DND-41 (cell line): ENCODE data around the gene GRIK4.
"Not testable (repeated sequence)": the region's sequence is repeated elsewhere in the genome, so short reads cannot be mapped to it uniquely, and the experiment has no call there.

Experiments used
- ATAC-seq: fragments of 200-7000 bp; cut with Tn5 transposase; 3 replicates; pipeline ENCODE4 v1.9.1; 2021; ENCODE audit warnings: low read depth; ENCODE audit not compliant: insufficient read depth
- DNase-seq: peaks from one replicate; pipeline ENCODE4 v3.0.0-alpha.2; 2020
- H2AFZ ChIP-seq: 2 replicates; pipeline ENCODE4 v1.6.0; 2012; ENCODE audit warnings: low read depth, low read length
- H3K27ac ChIP-seq: 2 replicates; pipeline ENCODE4 v1.5.1; 2012; ENCODE audit warnings: low read length, inconsistent platforms
- H3K27me3 ChIP-seq: fragments of 200-600 bp; sonication (generic); 2 replicates; pipeline ENCODE4 v1.6.0; 2012; ENCODE audit warnings: low read length, mild to moderate bottlenecking, inconsistent platforms; ENCODE audit not compliant: insufficient read depth, poor library complexity
- H3K36me3 ChIP-seq: 2 replicates; pipeline ENCODE4 v1.5.1; 2012; ENCODE audit warnings: low read length, inconsistent platforms; ENCODE audit not compliant: insufficient read depth
- H3K4me1 ChIP-seq: 2 replicates; pipeline ENCODE4 v1.5.1; 2012; ENCODE audit warnings: mild to moderate bottlenecking, low read length; ENCODE audit not compliant: insufficient read depth
- H3K4me2 ChIP-seq: 2 replicates; pipeline ENCODE4 v1.6.0; 2012; ENCODE audit warnings: mild to moderate bottlenecking, moderate library complexity, low read length, inconsistent platforms; ENCODE audit not compliant: insufficient read depth
- H3K4me3 ChIP-seq, 2 experiments: fragments of 200-600 bp in 1 of 2; shearing (Covaris generic) in 1 of 2; 2 replicates each; pipeline ENCODE4 v1.5.1; 2012 to 2016; ENCODE audit warnings: inconsistent platforms in 2 of 2, low read length in 2 of 2, mild to moderate bottlenecking in 2 of 2, low read depth in 1 of 2, moderate library complexity in 1 of 2
- H3K79me2 ChIP-seq: 2 replicates; pipeline ENCODE4 v1.6.0; 2012; ENCODE audit warnings: low read length, inconsistent platforms; ENCODE audit not compliant: insufficient read depth
- H3K9ac ChIP-seq: 2 replicates; pipeline ENCODE4 v1.6.0; 2012; ENCODE audit warnings: low read depth, mild to moderate bottlenecking, inconsistent platforms, low read length, moderate library complexity
- H3K9me3 ChIP-seq: 2 replicates; pipeline ENCODE4 v1.5.1; 2012; ENCODE audit warnings: low read length, moderate library complexity, mild to moderate bottlenecking, inconsistent platforms; ENCODE audit not compliant: insufficient read depth, severe bottlenecking
- H4K20me1 ChIP-seq: 2 replicates; pipeline ENCODE4 v1.6.0; 2012; ENCODE audit warnings: low read length; ENCODE audit not compliant: insufficient read depth
- EZH2 ChIP-seq: IDR thresholded peaks from 3 replicates; pipeline ENCODE4 v1.6.1; 2012; ENCODE audit warnings: borderline replicate concordance, low read depth, mild to moderate bottlenecking, moderate library complexity, low read length, inconsistent platforms; ENCODE audit not compliant: severe bottlenecking
- TF ChIP-seq, protein P1 (sequence below): IDR thresholded peaks from 2 replicates; pipeline ENCODE4 v1.5.1; 2012; ENCODE audit warnings: borderline replicate concordance, low read length, moderate library complexity, mild to moderate bottlenecking; ENCODE audit not compliant: poor library complexity, severe bottlenecking; ENCODE audit errors: extremely low read depth

Gene GRIK4

DNA sequence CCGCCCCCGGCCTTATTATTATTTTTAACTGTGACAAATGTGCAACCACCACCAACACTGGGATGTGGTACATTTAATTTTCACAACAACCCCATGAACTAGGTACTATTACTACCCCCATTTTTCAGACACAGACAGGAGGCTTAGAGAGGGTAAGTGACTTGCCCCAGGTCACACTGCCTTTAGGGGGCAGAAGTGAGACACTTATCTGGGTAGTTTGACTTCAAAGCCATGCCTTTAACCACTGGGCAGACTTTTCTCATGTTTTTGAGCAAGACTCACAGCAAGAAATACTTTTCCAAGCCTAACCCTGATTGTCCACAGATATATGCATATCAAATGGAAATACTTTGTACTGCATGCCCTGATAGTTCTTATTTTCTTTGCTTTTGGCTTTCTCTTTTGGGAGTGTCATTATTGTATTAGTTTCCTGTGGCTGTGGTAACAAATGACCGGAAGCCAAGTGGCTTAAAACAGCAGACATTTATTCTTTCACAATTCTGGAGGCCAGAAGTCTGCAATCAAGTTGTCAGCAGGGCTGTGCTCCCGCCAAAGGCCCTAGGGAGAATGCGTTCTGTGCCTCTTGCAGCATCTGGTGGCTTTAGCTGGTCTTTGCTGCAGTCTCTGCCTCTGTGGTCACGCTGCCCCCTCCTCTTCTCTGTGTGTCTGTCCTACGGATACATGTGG, 110.8 kb downstream of the GRIK4 start:
- Histone ChIP-seq H3K9me3 (peaks cover 12% of the 10 kb centered on the region), H3K4me1 (no peaks in the 10 kb centered on the region), H3K4me3 (no peak overlapping the region), H3K36me3 (no peaks in the 10 kb centered on the region), H3K4me2 (no peak overlapping the region), H3K27ac (no peak overlapping the region), H3K27me3 (peaks cover 12% of the 10 kb centered on the region), H3K79me2 (no peaks in the 10 kb centered on the region), H3K9ac (no peak overlapping the region), H4K20me1 (peaks cover 4% of the 10 kb centered on the region; the same call in 1 of the 2 replicates), H2AFZ (no peak overlapping the region)
- no peak for TF ChIP-seq EZH2
- TF ChIP-seq, protein P1, sequence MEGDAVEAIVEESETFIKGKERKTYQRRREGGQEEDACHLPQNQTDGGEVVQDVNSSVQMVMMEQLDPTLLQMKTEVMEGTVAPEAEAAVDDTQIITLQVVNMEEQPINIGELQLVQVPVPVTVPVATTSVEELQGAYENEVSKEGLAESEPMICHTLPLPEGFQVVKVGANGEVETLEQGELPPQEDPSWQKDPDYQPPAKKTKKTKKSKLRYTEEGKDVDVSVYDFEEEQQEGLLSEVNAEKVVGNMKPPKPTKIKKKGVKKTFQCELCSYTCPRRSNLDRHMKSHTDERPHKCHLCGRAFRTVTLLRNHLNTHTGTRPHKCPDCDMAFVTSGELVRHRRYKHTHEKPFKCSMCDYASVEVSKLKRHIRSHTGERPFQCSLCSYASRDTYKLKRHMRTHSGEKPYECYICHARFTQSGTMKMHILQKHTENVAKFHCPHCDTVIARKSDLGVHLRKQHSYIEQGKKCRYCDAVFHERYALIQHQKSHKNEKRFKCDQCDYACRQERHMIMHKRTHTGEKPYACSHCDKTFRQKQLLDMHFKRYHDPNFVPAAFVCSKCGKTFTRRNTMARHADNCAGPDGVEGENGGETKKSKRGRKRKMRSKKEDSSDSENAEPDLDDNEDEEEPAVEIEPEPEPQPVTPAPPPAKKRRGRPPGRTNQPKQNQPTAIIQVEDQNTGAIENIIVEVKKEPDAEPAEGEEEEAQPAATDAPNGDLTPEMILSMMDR, result no peak
- ATAC-seq (no peak), DNase-seq (no peak)

DNA sequence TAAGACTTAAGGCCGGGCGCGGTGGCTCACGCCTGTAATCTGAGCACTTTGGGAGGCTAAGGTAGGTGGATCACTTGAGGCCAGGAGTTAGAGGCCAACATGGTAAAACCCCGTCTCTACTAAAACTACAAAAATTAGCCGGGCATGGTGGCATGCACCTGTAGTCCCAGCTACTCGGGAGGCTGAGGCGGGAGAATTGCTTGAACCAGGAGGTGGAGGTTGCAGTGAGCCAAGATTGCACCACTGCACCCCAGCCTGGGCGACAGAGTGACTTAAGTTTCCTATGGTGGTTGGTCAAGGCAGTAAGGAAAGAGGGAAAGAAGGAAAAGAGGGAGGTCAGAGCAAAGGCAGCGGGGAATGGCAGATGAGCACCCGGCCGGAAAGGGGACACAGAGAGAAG, 113.4 kb downstream of the GRIK4 start:
- H3K4me3 ChIP-seq, H3K27ac ChIP-seq, DNase-seq, H3K4me2 ChIP-seq, H4K20me1 ChIP-seq, H3K79me2 ChIP-seq, H3K4me1 ChIP-seq, ATAC-seq, H3K9me3 ChIP-seq, H2AFZ ChIP-seq, H3K9ac ChIP-seq, H3K36me3 ChIP-seq: not testable (repeated sequence)
- H3K27me3 ChIP-seq, result peaks cover 23% of the 10 kb centered on the region

DNA sequence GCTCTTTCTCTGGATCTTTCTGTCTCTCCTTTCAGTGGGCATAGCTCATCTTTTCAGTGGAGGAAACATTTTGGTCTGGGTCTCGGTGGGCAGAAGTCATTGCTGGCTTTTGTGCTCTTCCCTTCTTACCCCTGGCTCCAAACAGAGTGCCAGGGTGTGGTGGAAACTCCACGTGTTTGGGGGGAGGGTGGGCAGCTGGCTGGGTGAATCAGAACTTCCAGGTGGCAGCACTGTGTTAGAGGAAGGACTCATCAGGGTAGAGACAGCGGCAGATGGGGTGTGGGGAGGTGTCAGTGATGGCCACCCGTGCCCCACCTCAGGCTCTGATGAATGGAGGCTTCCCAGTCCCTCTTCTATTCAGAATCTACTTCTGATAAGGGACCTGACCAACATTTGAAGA, 114.0 kb downstream of the GRIK4 start:
- Histone ChIP-seq H3K4me3 (no peak overlapping the region), H3K4me1 (no peaks in the 10 kb centered on the region), H3K9ac (no peak overlapping the region), H3K36me3 (no peaks in the 10 kb centered on the region), H4K20me1 (peaks cover 4% of the 10 kb centered on the region), H3K27me3 (peaks cover 23% of the 10 kb centered on the region), H3K9me3 (no peaks in the 10 kb centered on the region), H3K27ac (no peak overlapping the region), H2AFZ (no peak overlapping the region), H3K79me2 (no peaks in the 10 kb centered on the region), H3K4me2 (no peak overlapping the region)
- TF ChIP-seq EZH2, result no peak
- TF ChIP-seq, protein P1, result no peak
- DNase-seq (no peak), ATAC-seq (no peak)

DNA sequence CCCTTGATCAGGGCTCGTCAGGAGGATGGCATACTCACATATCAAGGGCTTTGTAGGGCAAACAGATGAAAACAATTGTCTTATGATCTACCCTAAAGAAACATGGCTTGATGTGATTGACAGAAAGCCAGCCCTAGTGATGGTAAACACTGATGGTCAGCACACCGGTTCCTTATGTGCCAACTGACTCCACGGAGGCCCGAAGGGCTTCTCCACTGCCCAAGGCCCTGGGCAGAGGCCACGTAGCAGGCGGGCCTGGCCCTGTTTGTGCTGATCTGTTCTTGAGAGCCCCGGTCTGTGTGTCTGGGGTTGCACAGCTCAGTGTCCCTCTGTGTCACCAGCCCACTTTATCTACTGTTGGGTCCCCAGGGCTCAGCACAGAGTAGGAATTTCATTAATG, 115.2 kb downstream of the GRIK4 start:
- H3K4me3 ChIP-seq, result no peak overlapping the region
- H3K9me3 ChIP-seq, result no peaks in the 10 kb centered on the region
- no peak overlapping the region for H3K9ac ChIP-seq
- H3K4me2 ChIP-seq, result no peak overlapping the region
- H3K4me1 ChIP-seq, result no peaks in the 10 kb centered on the region
- H3K27me3 ChIP-seq, result peaks cover 28% of the 10 kb centered on the region
- DNase-seq (no peak), ATAC-seq (no peak)
- H3K27ac ChIP-seq, result no peak overlapping the region
- TF ChIP-seq, protein P1, result no peak
- TF ChIP-seq EZH2, result no peak
- no peaks in the 10 kb centered on the region for H3K79me2 ChIP-seq
- no peak overlapping the region for H2AFZ ChIP-seq
- H4K20me1 ChIP-seq, result peaks cover 4% of the 10 kb centered on the region
- no peaks in the 10 kb centered on the region for H3K36me3 ChIP-seq
